DOHH2 (cell line): Measurements from ENCODE around the gene MYO5C.

ENCODE experiments used
- CTCF ChIP-seq: fragments of 200-600 bp; sonication (generic); IDR thresholded peaks from one replicate; pipeline ENCODE4 v1.5.1; 2014; ENCODE audit warnings: antibody characterized with exemption, mild to moderate bottlenecking, low read depth, low read length; ENCODE audit not compliant: poor library complexity, severe bottlenecking
- EZH2phosphoT487 ChIP-seq: fragments of 200-600 bp; sonication (generic); IDR thresholded peaks from 2 replicates; pipeline ENCODE4 v1.6.1; 2017; ENCODE audit warnings: borderline replicate concordance, mild to moderate bottlenecking, antibody characterized with exemption, low read length, moderate library complexity, mixed read lengths

- TF ChIP-seq CTCF (peak; percentile 76), EZH2phosphoT487 (no peak)
These were observed 39.2 kb downstream of the MYO5C start for GRCh38 chr15:52256366-52256765.
